IMR-90 (cell line): ENCODE results near the gene CLCN5.

Experiments used
- BHLHE40 ChIP-seq: fragments of 150-350 bp; IDR thresholded peaks from 2 replicates; pipeline ENCODE4 v1.6.1; 2016; ENCODE audit warnings: mild to moderate bottlenecking, low read depth, low read length
- CEBPB ChIP-seq: IDR thresholded peaks from 2 replicates; pipeline ENCODE4 v1.6.1; 2012; ENCODE audit warnings: low read depth, low read length, improper control_type of control experiment
- MAZ ChIP-seq: IDR thresholded peaks from 2 replicates; pipeline ENCODE4 v1.6.1; 2012; ENCODE audit warnings: low read depth, mild to moderate bottlenecking, low read length, improper control_type of control experiment, moderate library complexity, borderline replicate concordance
- MXI1 ChIP-seq: IDR thresholded peaks from 2 replicates; pipeline ENCODE4 v1.6.1; 2012; ENCODE audit warnings: low read depth, mild to moderate bottlenecking, low read length, moderate library complexity, borderline replicate concordance
- POLR2A ChIP-seq: IDR thresholded peaks from 2 replicates; pipeline ENCODE4 v1.6.1; 2012; ENCODE audit warnings: mild to moderate bottlenecking, low read depth, low read length
- RAD21 ChIP-seq: IDR thresholded peaks from 2 replicates; pipeline ENCODE4 v1.6.1; 2012; ENCODE audit warnings: low read length, improper control_type of control experiment
- RCOR1 ChIP-seq: IDR thresholded peaks from 2 replicates; pipeline ENCODE4 v1.6.1; 2012; ENCODE audit warnings: mild to moderate bottlenecking, low read length, improper control_type of control experiment; ENCODE audit not compliant: insufficient replicate concordance
- RFX5 ChIP-seq: IDR thresholded peaks from 2 replicates; pipeline ENCODE4 v1.8.0; 2012; ENCODE audit warnings: low read depth, mild to moderate bottlenecking, low read length, moderate library complexity
- TF ChIP-seq, protein P1 (sequence below): conservative IDR thresholded peaks from 2 replicates; pipeline ENCODE4 v1.5.1; 2012; ENCODE audit warnings: mild to moderate bottlenecking, low read depth, low read length, improper control_type of control experiment
- TF ChIP-seq, protein P2 (sequence below): fragments of 150-350 bp; IDR thresholded peaks from 2 replicates; pipeline ENCODE4 v1.6.1; 2016; ENCODE audit warnings: low read depth, mild to moderate bottlenecking, low read length, moderate library complexity, borderline replicate concordance

DNA sequence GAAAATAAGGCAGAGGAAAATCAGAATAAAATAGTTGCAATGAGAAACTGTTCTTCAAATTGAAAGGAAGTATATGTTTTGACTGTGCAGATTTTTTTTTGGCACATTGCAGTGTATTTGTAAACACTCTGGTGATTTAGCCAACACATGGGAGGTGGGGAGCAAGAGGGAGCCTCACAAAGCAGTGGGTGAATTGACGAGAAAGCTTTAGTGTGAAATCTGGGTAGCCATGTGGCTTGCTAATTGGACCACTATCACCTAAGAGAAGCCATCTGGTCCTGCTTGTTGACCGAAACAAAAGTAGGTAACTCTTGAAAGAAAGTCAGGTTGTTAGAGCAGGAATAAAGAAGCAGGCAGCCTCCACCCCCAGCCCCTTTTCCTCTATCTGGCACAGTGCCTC lies 10.4 kb downstream of the CLCN5 start:
- TF ChIP-seq, protein P1, sequence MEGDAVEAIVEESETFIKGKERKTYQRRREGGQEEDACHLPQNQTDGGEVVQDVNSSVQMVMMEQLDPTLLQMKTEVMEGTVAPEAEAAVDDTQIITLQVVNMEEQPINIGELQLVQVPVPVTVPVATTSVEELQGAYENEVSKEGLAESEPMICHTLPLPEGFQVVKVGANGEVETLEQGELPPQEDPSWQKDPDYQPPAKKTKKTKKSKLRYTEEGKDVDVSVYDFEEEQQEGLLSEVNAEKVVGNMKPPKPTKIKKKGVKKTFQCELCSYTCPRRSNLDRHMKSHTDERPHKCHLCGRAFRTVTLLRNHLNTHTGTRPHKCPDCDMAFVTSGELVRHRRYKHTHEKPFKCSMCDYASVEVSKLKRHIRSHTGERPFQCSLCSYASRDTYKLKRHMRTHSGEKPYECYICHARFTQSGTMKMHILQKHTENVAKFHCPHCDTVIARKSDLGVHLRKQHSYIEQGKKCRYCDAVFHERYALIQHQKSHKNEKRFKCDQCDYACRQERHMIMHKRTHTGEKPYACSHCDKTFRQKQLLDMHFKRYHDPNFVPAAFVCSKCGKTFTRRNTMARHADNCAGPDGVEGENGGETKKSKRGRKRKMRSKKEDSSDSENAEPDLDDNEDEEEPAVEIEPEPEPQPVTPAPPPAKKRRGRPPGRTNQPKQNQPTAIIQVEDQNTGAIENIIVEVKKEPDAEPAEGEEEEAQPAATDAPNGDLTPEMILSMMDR = no peak
- no peak for TF ChIP-seq POLR2A
- no peak for TF ChIP-seq MAZ
- no peak for TF ChIP-seq MXI1
- TF ChIP-seq, protein P2, sequence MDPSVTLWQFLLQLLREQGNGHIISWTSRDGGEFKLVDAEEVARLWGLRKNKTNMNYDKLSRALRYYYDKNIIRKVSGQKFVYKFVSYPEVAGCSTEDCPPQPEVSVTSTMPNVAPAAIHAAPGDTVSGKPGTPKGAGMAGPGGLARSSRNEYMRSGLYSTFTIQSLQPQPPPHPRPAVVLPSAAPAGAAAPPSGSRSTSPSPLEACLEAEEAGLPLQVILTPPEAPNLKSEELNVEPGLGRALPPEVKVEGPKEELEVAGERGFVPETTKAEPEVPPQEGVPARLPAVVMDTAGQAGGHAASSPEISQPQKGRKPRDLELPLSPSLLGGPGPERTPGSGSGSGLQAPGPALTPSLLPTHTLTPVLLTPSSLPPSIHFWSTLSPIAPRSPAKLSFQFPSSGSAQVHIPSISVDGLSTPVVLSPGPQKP = no peak
- TF ChIP-seq RAD21 = no peak
- TF ChIP-seq RCOR1 = no peak
- no peak for TF ChIP-seq CEBPB
- no peak for TF ChIP-seq BHLHE40
- no peak for TF ChIP-seq RFX5
